Prostate gland (tissue), 2 donors: Measurements from ENCODE around the gene CENPX. TPM values are rescaled to one million over a fixed set of nuclear protein-coding genes. Genes with fewer than 3 reads are reported as not detected.

ENCODE experiments used
- DNase-seq: peaks from one replicate; pipeline ENCODE4 v3.0.0-alpha.2; 2019; ENCODE audit warnings: low spot score
- H3K27ac ChIP-seq, 2 donors: fragments of 200-600 bp; sonication (generic); 2 replicates each; pipeline ENCODE4 v1.5.1; 2017 to 2019
- H3K27me3 ChIP-seq: fragments of 200-600 bp; sonication (generic); replicated peaks from 2 replicates; pipeline ENCODE4 v1.5.1; 2019; ENCODE audit not compliant: insufficient read depth
- H3K36me3 ChIP-seq, 2 donors: fragments of 200-600 bp; sonication (generic); 1 replicate in 1 of 2; 2 replicates in 1 of 2; pipeline versions ENCODE4 v1.5.1 to v1.8.1; 2017 to 2019
- H3K4me1 ChIP-seq: fragments of 200-600 bp; sonication (generic); replicated peaks from 2 replicates; pipeline ENCODE4 v1.5.1; 2019
- H3K4me3 ChIP-seq, 2 donors: fragments of 200-600 bp; sonication (generic); 2 replicates each; pipeline ENCODE4 v1.5.1; 2017 to 2019
- H3K9me3 ChIP-seq: fragments of 200-600 bp; sonication (generic); 2 replicates; pipeline ENCODE4 v1.5.1; 2017
- CTCF ChIP-seq, 4 experiments: fragments of 200-600 bp in 2 of 4; fragments of 450-650 bp in 2 of 4; sonication (generic) in 2 of 4; IDR thresholded peaks; 1 replicate in 3 of 4; 2 replicates in 1 of 4; pipeline ENCODE4 v1.5.1; 2016 to 2019; ENCODE audit warnings: antibody characterized with exemption in 4 of 4, mild to moderate bottlenecking in 2 of 4, moderate library complexity in 2 of 4
- POLR2A ChIP-seq: fragments of 450-650 bp; IDR thresholded peaks from one replicate; pipeline ENCODE4 v1.6.1; 2016; ENCODE audit warnings: antibody characterized with exemption, mild to moderate bottlenecking
- POLR2AphosphoS5 ChIP-seq: sonication (generic); formaldehyde crosslinking; IDR thresholded peaks from one replicate; pipeline ENCODE4 v1.6.1; 2017; ENCODE audit warnings: antibody characterized with exemption
- WGBS: methylation state at CpG from one replicate; pipeline ENCODE4 v1.1.5; 2018; 5-methylcytosine and 5-hydroxymethylcytosine counted together
- intact Hi-C: fragments of 100-400 bp; cut with DNase I; formaldehyde crosslinking; loops from one replicate; pipeline ENCODE4 v1.14.2; 2022
- total RNA-seq, 2 donors: library from RNA; depleted of rRNA; stranded (reverse); fragments of >200 nt; gene quantifications; one replicate each; pipeline ENCODE4 v1.1.0, GENCODE V29; 2016

CENPX gene
- total RNA-seq, 2 donors from 2014 or later, result 84.9 to 263 TPM

GRCh38 chr17:82011617-82012187 lies 11.0 kb downstream of the CENPX start:
- Histone ChIP-seq H3K4me3 (no peak overlapping the region), H3K4me1 (no peaks in the 10 kb centered on the region), H3K36me3 (no peaks in the 10 kb centered on the region), H3K27ac (no peak overlapping the region), H3K9me3 (no peaks in the 10 kb centered on the region), H3K27me3 (no peaks in the 10 kb centered on the region)
- TF ChIP-seq POLR2AphosphoS5 (no peak), CTCF (IDR thresholded peaks at IDR 0.05) (no peak), POLR2A (no peak)
- 94% methylated on average over 16 of the region's 19 CpGs for WGBS
- intact Hi-C loops, result no loop called here
- DNase-seq, result no peak

GRCh38 chr17:82010575-82011525 lies 11.8 kb downstream of the CENPX start:
- H3K4me1 ChIP-seq, result no peaks in the 10 kb centered on the region
- no peak overlapping the region for H3K4me3 ChIP-seq
- TF ChIP-seq CTCF (IDR thresholded peaks at IDR 0.05) (no peak), POLR2AphosphoS5 (no peak), POLR2A (no peak)
- H3K27me3 ChIP-seq, result no peaks in the 10 kb centered on the region
- WGBS, result 89% methylated on average over 37 of the region's 39 CpGs
- H3K27ac ChIP-seq, result no peak overlapping the region
- no peaks in the 10 kb centered on the region for H3K36me3 ChIP-seq
- no peaks in the 10 kb centered on the region for H3K9me3 ChIP-seq
- intact Hi-C loops, result no loop called here
- no peak for DNase-seq

GRCh38 chr17:82009413-82009812 lies 13.3 kb downstream of the CENPX start:
- no peak overlapping the region for H3K4me3 ChIP-seq
- H3K36me3 ChIP-seq, result no peaks in the 10 kb centered on the region
- no peaks in the 10 kb centered on the region for H3K27me3 ChIP-seq
- no peaks in the 10 kb centered on the region for H3K4me1 ChIP-seq
- 82% methylated on average over 15 of the region's 15 CpGs for WGBS
- H3K27ac ChIP-seq, result no peak overlapping the region
- no peak for DNase-seq
- no peaks in the 10 kb centered on the region for H3K9me3 ChIP-seq
- no peak for TF ChIP-seq POLR2A
- no peak for TF ChIP-seq POLR2AphosphoS5
- TF ChIP-seq CTCF (IDR thresholded peaks at IDR 0.05), result no peak
- intact Hi-C loops, result no loop called here

- intact Hi-C loops, result no loop called here
- Histone ChIP-seq H3K9me3 (no peaks in the 10 kb centered on the region), H3K36me3 (no peaks in the 10 kb centered on the region), H3K27me3 (no peaks in the 10 kb centered on the region), H3K27ac (no peak overlapping the region), H3K4me3 (no peak overlapping the region), H3K4me1 (no peaks in the 10 kb centered on the region)
- no peak for DNase-seq
- 92% methylated on average over 27 of the region's 28 CpGs for WGBS
- TF ChIP-seq CTCF (IDR thresholded peaks at IDR 0.05), result no peak
- no peak for TF ChIP-seq POLR2A
- no peak for TF ChIP-seq POLR2AphosphoS5
Measured at GRCh38 chr17:82008941-82009405, 13.7 kb downstream of the CENPX start.
